GM18909 (cell line): ENCODE results near the gene TXK.

Source experiments
- ATAC-seq: cut with Tn5 transposase; IDR thresholded peaks from one replicate; pipeline ENCODE4 v1.9.1; 2021; ENCODE audit warnings: mild to moderate bottlenecking; ENCODE audit not compliant: unreplicated experiment, poor library complexity

TXK gene

GRCh38 chr4:48065587-48066052, 68.4 kb downstream of the TXK start:
- ATAC-seq: peak; percentile 77

- peak; percentile 54 for ATAC-seq
These were observed 69.7 kb downstream of the TXK start for GRCh38 chr4:48064349-48064748.

- ATAC-seq: no peak
These were observed 75.2 kb downstream of the TXK start for GRCh38 chr4:48058617-48059530.

- no peak for ATAC-seq
These were observed 83.0 kb downstream of the TXK start for GRCh38 chr4:48051078-48051477.

- no peak for ATAC-seq
These were observed 84.6 kb downstream of the TXK start for GRCh38 chr4:48049483-48049882.

- peak; percentile 20 for ATAC-seq
These were observed 86.2 kb downstream of the TXK start for GRCh38 chr4:48047896-48048295.

- peak; percentile 99 for ATAC-seq
These were observed 86.6 kb downstream of the TXK start for GRCh38 chr4:48047421-48047844.

- no peak for ATAC-seq
These were observed 88.0 kb downstream of the TXK start for GRCh38 chr4:48046059-48046458.

- ATAC-seq: no peak
These were observed 89.8 kb downstream of the TXK start for GRCh38 chr4:48044298-48044697.

GRCh38 chr4:48043504-48043903, 90.5 kb downstream of the TXK start:
- no peak for ATAC-seq

GRCh38 chr4:48042979-48043461, 91.0 kb downstream of the TXK start:
- ATAC-seq: no peak

GRCh38 chr4:48041535-48042137, 92.4 kb downstream of the TXK start:
- no peak for ATAC-seq

GRCh38 chr4:48039561-48039960, 94.5 kb downstream of the TXK start:
- ATAC-seq: no peak

- no peak for ATAC-seq
These were observed 95.4 kb downstream of the TXK start for GRCh38 chr4:48038666-48039065.

GRCh38 chr4:48037117-48037462, 97.0 kb downstream of the TXK start:
- no peak for ATAC-seq

- ATAC-seq: no peak
These were observed 98.1 kb downstream of the TXK start for GRCh38 chr4:48035952-48036351.

GRCh38 chr4:48033825-48034413, 100.1 kb downstream of the TXK start:
- ATAC-seq: peak; percentile 62

GRCh38 chr4:48033412-48033811, 100.6 kb downstream of the TXK start:
- no peak for ATAC-seq

- no peak for ATAC-seq
These were observed 101.3 kb downstream of the TXK start for GRCh38 chr4:48032721-48033120.

- ATAC-seq: no peak
These were observed 102.1 kb downstream of the TXK start for GRCh38 chr4:48031802-48032525.
